ENCODE measurements around the gene PDGFRA.

The PDGFRA gene

DNA sequence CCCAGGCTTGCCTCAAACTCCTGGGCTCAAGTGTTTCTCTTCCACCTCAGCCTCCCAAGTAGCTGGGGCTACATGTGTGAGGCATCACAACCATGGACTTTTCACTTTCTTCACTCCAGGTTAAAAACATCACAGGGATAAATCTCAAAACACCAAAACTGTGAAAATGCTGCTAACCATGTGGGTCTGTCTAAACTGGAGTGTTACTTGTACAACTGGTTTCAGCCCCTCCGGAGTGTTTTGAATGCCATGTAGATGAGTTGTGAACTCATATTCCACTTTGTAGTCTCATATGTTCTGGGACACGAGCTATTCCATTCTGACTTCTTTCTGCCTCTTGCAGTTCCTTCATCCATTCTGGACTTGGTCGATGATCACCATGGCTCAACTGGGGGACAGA is 43.0 kb downstream of the PDGFRA start:
- no peaks in the 10 kb centered on the region for H3K36me3 ChIP-seq (ENCODE audit: low read depth)
- no peak for DNase-seq (ENCODE audit: low spot score)
- no peak overlapping the region for H3K27ac ChIP-seq (ENCODE audit: poor library complexity, severe bottlenecking)
- TF ChIP-seq, protein P1, sequence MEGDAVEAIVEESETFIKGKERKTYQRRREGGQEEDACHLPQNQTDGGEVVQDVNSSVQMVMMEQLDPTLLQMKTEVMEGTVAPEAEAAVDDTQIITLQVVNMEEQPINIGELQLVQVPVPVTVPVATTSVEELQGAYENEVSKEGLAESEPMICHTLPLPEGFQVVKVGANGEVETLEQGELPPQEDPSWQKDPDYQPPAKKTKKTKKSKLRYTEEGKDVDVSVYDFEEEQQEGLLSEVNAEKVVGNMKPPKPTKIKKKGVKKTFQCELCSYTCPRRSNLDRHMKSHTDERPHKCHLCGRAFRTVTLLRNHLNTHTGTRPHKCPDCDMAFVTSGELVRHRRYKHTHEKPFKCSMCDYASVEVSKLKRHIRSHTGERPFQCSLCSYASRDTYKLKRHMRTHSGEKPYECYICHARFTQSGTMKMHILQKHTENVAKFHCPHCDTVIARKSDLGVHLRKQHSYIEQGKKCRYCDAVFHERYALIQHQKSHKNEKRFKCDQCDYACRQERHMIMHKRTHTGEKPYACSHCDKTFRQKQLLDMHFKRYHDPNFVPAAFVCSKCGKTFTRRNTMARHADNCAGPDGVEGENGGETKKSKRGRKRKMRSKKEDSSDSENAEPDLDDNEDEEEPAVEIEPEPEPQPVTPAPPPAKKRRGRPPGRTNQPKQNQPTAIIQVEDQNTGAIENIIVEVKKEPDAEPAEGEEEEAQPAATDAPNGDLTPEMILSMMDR (IDR thresholded peaks at IDR 0.05; ENCODE audit: poor library complexity, severe bottlenecking): no peak
- ATAC-seq (ENCODE audit: low read depth): no peak
- no peak overlapping the region for H3K4me3 ChIP-seq (ENCODE audit: severe bottlenecking)
- H3K4me1 ChIP-seq (ENCODE audit: insufficient read depth, poor library complexity, severe bottlenecking): peaks cover 1% of the 10 kb centered on the region
- H3K9me3 ChIP-seq (ENCODE audit: severe bottlenecking): no peaks in the 10 kb centered on the region
- no peaks in the 10 kb centered on the region for H3K27me3 ChIP-seq (ENCODE audit: insufficient read depth, poor library complexity, severe bottlenecking)

DNA sequence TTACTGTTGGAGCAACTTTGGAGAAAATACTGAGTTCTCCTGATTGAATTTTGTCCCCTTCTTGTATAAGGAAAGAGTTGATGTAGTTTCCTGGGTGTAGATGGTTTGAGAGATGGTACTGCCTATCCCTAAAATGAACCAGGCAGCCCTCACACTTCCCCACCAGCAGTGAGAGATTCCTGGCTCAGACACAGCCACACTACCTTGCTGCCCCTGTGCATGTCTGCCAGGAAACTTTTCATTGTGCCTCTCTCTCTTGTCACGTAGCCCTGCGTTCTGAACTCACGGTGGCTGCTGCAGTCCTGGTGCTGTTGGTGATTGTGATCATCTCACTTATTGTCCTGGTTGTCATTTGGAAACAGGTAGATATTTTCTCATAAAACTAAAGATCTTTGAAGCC is 45.2 kb downstream of the PDGFRA start:
- TF ChIP-seq, protein P1 (IDR thresholded peaks at IDR 0.05; ENCODE audit: poor library complexity, severe bottlenecking): no peak
- ATAC-seq (ENCODE audit: low read depth): no peak
- H3K4me1 ChIP-seq (ENCODE audit: insufficient read depth, poor library complexity, severe bottlenecking): peaks cover 10% of the 10 kb centered on the region

GRCh38 chr4:54274795-54275665 is 45.9 kb downstream of the PDGFRA start:
- ATAC-seq (ENCODE audit: low read depth) (no peak), DNase-seq (ENCODE audit: low spot score) (no peak)
- Histone ChIP-seq H3K27ac (ENCODE audit: poor library complexity, severe bottlenecking) (no peak overlapping the region), H3K4me1 (ENCODE audit: insufficient read depth, poor library complexity, severe bottlenecking) (peaks cover 10% of the 10 kb centered on the region), H3K4me3 (ENCODE audit: severe bottlenecking) (no peak overlapping the region), H3K27me3 (ENCODE audit: insufficient read depth, poor library complexity, severe bottlenecking) (no peaks in the 10 kb centered on the region), H3K9me3 (ENCODE audit: severe bottlenecking) (no peaks in the 10 kb centered on the region), H3K36me3 (ENCODE audit: low read depth) (no peaks in the 10 kb centered on the region)
- TF ChIP-seq, protein P1 (IDR thresholded peaks at IDR 0.05; ENCODE audit: poor library complexity, severe bottlenecking): no peak

More for the DNA sequence above, 45.2 kb downstream of the PDGFRA start:
- H3K9me3 ChIP-seq (ENCODE audit: severe bottlenecking): no peaks in the 10 kb centered on the region
- no peak overlapping the region for H3K27ac ChIP-seq (ENCODE audit: poor library complexity, severe bottlenecking)
- no peaks in the 10 kb centered on the region for H3K36me3 ChIP-seq (ENCODE audit: low read depth)
- no peak for DNase-seq (ENCODE audit: low spot score)
- no peaks in the 10 kb centered on the region for H3K27me3 ChIP-seq (ENCODE audit: insufficient read depth, poor library complexity, severe bottlenecking)
- H3K4me3 ChIP-seq (ENCODE audit: severe bottlenecking): no peak overlapping the region

DNA sequence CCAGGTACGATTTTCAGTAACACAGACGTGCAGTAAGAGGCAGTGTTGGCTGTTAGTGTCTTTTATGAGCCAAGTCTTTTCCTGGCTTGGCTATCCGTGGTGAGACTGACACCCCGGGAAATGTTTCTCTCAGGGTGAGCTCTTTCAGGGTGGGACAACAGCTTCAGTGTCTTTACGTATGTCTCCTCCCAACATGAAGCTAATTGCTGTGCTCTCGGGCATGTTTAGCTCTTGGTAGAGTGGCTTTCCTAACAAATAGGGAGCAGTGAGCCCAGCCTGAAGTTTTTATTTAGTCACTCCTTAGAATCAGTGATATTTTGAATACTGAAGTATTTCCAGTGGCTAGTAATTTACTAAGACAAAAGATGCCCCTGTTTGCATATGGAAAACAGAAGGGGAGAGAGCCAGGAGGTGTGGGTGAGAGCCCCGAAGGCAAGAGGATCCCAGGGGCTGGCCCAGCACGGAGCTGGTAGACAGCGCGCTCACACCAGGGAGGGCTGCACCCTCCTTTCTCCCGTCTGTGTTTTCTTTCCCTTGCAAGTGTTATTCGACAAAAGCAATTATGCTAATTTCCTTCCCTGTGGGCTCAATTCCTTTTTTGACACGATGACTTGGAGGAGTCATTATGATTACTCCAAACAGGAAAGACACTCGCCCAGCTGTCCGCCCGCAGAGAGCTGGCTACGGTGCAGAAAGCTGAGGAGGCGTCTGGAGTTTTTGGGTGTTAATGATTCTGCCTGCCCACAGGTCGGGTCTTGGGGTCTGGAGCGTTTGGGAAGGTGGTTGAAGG is 47.7 kb downstream of the PDGFRA start:
- peaks cover 21% of the 10 kb centered on the region for H3K4me1 ChIP-seq (ENCODE audit: insufficient read depth, poor library complexity, severe bottlenecking)
- DNase-seq (ENCODE audit: low spot score) (no peak), ATAC-seq (ENCODE audit: low read depth) (no peak)
- H3K36me3 ChIP-seq (ENCODE audit: low read depth): no peaks in the 10 kb centered on the region
- no peaks in the 10 kb centered on the region for H3K9me3 ChIP-seq (ENCODE audit: severe bottlenecking)
- TF ChIP-seq, protein P1 (IDR thresholded peaks at IDR 0.05; ENCODE audit: poor library complexity, severe bottlenecking): no peak
- H3K4me3 ChIP-seq (ENCODE audit: severe bottlenecking): no peak overlapping the region
- H3K27me3 ChIP-seq (ENCODE audit: insufficient read depth, poor library complexity, severe bottlenecking): no peaks in the 10 kb centered on the region
- H3K27ac ChIP-seq (ENCODE audit: poor library complexity, severe bottlenecking): peak overlapping the region; percentile 38

Data from RWPE2 (cell line).